GM18511 (cell line): Measurements from ENCODE around the gene DHRS7C.

Experiments used
- ATAC-seq: cut with Tn5 transposase; IDR thresholded peaks from one replicate; pipeline ENCODE4 v1.9.1; 2021; ENCODE audit warnings: mild to moderate bottlenecking, moderate library complexity; ENCODE audit not compliant: unreplicated experiment

DHRS7C gene

GRCh38 chr17:9767432-9767991, 23.9 kb downstream of the DHRS7C start:
- ATAC-seq: no peak

GRCh38 chr17:9766970-9767369, 24.4 kb downstream of the DHRS7C start:
- ATAC-seq: no peak

- ATAC-seq: no peak
These were observed 26.1 kb downstream of the DHRS7C start for GRCh38 chr17:9765322-9765721.

GRCh38 chr17:9763643-9764042, 27.7 kb downstream of the DHRS7C start:
- ATAC-seq: no peak

- ATAC-seq: no peak
These were observed 31.1 kb downstream of the DHRS7C start for GRCh38 chr17:9760266-9760665.

GRCh38 chr17:9755083-9755482, 36.3 kb downstream of the DHRS7C start:
- ATAC-seq: no peak

- no peak for ATAC-seq
These were observed 40.9 kb downstream of the DHRS7C start for GRCh38 chr17:9750524-9750923.

- ATAC-seq: no peak
These were observed 61.5 kb downstream of the DHRS7C start for GRCh38 chr17:9729735-9730420.

- no peak for ATAC-seq
These were observed 62.2 kb downstream of the DHRS7C start for GRCh38 chr17:9729034-9729650.

GRCh38 chr17:9728564-9728963, 62.8 kb downstream of the DHRS7C start:
- ATAC-seq: no peak

GRCh38 chr17:9728005-9728404, 63.4 kb downstream of the DHRS7C start:
- no peak for ATAC-seq

GRCh38 chr17:9726291-9726690, 65.1 kb downstream of the DHRS7C start:
- no peak for ATAC-seq

GRCh38 chr17:9725575-9725974, 65.8 kb downstream of the DHRS7C start:
- no peak for ATAC-seq
